PC-3 (cell line): ENCODE data around the gene IRX1. TPM values are rescaled to one million over a fixed set of nuclear protein-coding genes. Genes with fewer than 3 reads are reported as not detected.

ENCODE experiments used
- ATAC-seq: fragments of 200-7000 bp; cut with Tn5 transposase; 2 replicates; pipeline ENCODE4 v1.9.1; 2020; ENCODE audit warnings: mild to moderate bottlenecking, moderate library complexity
- BruUV-seq: library from RNA; stranded (reverse); fragments of 400-500 nt; replicated peaks from 2 replicates; lab custom pipeline; 2021; lab: Mats Ljungman, UMichigan
- CTCF ChIA-PET: fragments of 300-600 bp; sonication (Branson Sonifier 250); formaldehyde crosslinking; loops from one replicate; lab custom pipeline; 2022; ENCODE audit warnings: antibody characterized with exemption; lab: Charles Lee
- POLR2A ChIA-PET: fragments of 300-600 bp; sonication (Branson Sonifier 250); formaldehyde crosslinking; loops from one replicate; lab custom pipeline; 2022; ENCODE audit warnings: antibody characterized with exemption; ENCODE audit not compliant: unreplicated experiment; lab: Charles Lee
- DNase-seq: peaks from one replicate; pipeline ENCODE4 v3.0.0-alpha.2; 2015
- H2AFZ ChIP-seq: fragments of 300-600 bp; sonication (generic); 2 replicates; pipeline ENCODE4 v1.6.0; 2016; ENCODE audit warnings: antibody characterized with exemption, low read length
- H3F3A ChIP-seq: fragments of 300-600 bp; sonication (generic); one replicate; pipeline ENCODE4 v1.6.0; 2017; ENCODE audit warnings: antibody characterized with exemption, low read length, control low read depth, mild to moderate bottlenecking; ENCODE audit not compliant: unreplicated experiment
- H3K27ac ChIP-seq: fragments of 300-600 bp; sonication (generic); 2 replicates; pipeline ENCODE4 v1.5.1; 2016; ENCODE audit warnings: mild to moderate bottlenecking, low read length
- H3K27me3 ChIP-seq: fragments of 300-600 bp; sonication (generic); 2 replicates; pipeline ENCODE4 v1.6.1; 2016; ENCODE audit warnings: low read length, mixed read lengths
- H3K36me3 ChIP-seq: fragments of 300-600 bp; sonication (generic); 2 replicates; pipeline ENCODE4 v1.6.1; 2016; ENCODE audit warnings: low read depth, mixed run types, low read length, mixed read lengths
- H3K4me1 ChIP-seq: fragments of 300-600 bp; sonication (generic); 2 replicates; pipeline ENCODE4 v1.5.1; 2016; ENCODE audit warnings: low read length; ENCODE audit not compliant: insufficient read depth
- H3K4me2 ChIP-seq: fragments of 300-600 bp; sonication (generic); 2 replicates; pipeline ENCODE4 v1.6.0; 2016; ENCODE audit warnings: low read length
- H3K4me3 ChIP-seq: fragments of 300-600 bp; sonication (generic); 2 replicates; pipeline ENCODE4 v1.5.1; 2016; ENCODE audit warnings: mild to moderate bottlenecking, low read length, mixed read lengths
- H3K79me2 ChIP-seq: fragments of 300-600 bp; sonication (generic); 2 replicates; pipeline ENCODE4 v1.6.1; 2017; ENCODE audit warnings: low read length, mixed read lengths
- H3K9ac ChIP-seq: fragments of 300-600 bp; sonication (generic); 2 replicates; pipeline ENCODE4 v1.6.0; 2016; ENCODE audit warnings: mild to moderate bottlenecking, low read length
- H3K9me2 ChIP-seq: fragments of 300-600 bp; sonication (generic); replicated peaks from 2 replicates; pipeline ENCODE4 v1.6.1; 2016; ENCODE audit warnings: mixed run types, low read length, mixed read lengths
- H3K9me3 ChIP-seq: fragments of 300-600 bp; sonication (generic); 2 replicates; pipeline ENCODE4 v1.6.1; 2016; ENCODE audit warnings: low read length, mixed read lengths
- H4K20me1 ChIP-seq: fragments of 300-600 bp; sonication (generic); 2 replicates; pipeline ENCODE4 v1.6.1; 2016; ENCODE audit warnings: low read length, mixed read lengths
- CTCF ChIP-seq: fragments of 300-600 bp; sonication (generic); conservative IDR thresholded peaks from 2 replicates; pipeline ENCODE4 v1.5.1; 2017; ENCODE audit warnings: antibody characterized with exemption, low read depth, mild to moderate bottlenecking, low read length
- EZH2 ChIP-seq: fragments of 300-600 bp; sonication (generic); IDR thresholded peaks from one replicate; pipeline ENCODE4 v1.6.1; 2017; ENCODE audit warnings: antibody characterized with exemption, mild to moderate bottlenecking, low read length; ENCODE audit not compliant: unreplicated experiment
- EZH2phosphoT487 ChIP-seq: fragments of 300-600 bp; sonication (generic); IDR thresholded peaks from 2 replicates; pipeline ENCODE4 v1.6.1; 2018; ENCODE audit warnings: mild to moderate bottlenecking, antibody characterized with exemption, low read length, borderline replicate concordance
- intact Hi-C: fragments of 100-400 bp; cut with micrococcal nuclease; formaldehyde crosslinking; loops from 2 replicates; pipeline ENCODE4 v1.9.0; 2023
- total RNA-seq: library from RNA; depleted of rRNA; stranded (reverse); fragments of >200 nt; gene quantifications from 2 replicates; pipeline ENCODE4 v1.2.3, GENCODE V29; 2014

Gene IRX1
- total RNA-seq, 1 experiment from 2014 or later, result not detected

DNA sequence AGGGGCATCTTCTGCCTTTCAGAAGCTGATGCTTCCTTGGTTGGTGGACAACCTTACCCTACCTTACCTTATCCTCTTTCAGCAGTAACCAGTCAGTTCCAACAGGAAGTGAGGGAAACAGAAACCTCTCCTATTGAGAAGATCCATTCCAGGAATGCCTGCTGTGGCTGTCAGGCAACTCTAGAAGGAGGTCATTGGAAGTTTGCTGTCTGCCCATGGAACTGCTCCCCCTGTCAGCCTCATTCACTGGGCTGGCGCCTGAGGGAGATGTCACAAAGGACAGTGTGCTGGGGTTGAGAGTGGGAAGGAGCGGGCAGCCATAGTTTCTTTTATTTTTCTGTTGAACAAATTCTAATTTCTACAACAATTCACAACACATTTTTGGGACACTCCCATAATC is 54.7 kb downstream of the IRX1 start:
- H3K9ac ChIP-seq, result no peak overlapping the region
- intact Hi-C loops, result no loop called here

DNA sequence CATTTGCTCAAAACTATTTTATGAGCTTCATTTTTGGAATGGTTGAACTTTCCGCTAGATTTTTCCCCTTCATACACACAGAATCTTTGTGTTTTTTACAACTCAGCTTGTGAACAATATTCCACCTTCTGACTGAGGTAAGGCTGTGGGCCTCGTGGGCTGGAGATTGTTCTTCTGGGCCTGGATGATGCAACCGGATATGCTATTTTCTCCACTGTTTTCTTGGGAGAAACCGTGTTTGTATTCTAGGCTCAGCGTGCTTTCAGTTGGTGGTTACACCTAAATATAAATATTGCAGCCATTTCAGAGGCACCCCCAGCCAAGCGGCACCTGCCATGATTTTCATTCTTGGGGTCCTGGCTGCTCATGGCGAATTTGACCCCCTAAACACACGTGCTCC is 55.2 kb downstream of the IRX1 start:
- Histone ChIP-seq H3K9ac (no peak overlapping the region), H3K9me2 (no peaks in the 10 kb centered on the region), H3K27me3 (no peaks in the 10 kb centered on the region), H3K36me3 (no peaks in the 10 kb centered on the region), H3K4me1 (no peaks in the 10 kb centered on the region), H3K79me2 (no peaks in the 10 kb centered on the region), H4K20me1 (no peaks in the 10 kb centered on the region), H3F3A (no peaks in the 10 kb centered on the region), H3K4me2 (no peak overlapping the region), H2AFZ (no peak overlapping the region), H3K9me3 (no peaks in the 10 kb centered on the region), H3K4me3 (no peak overlapping the region), H3K27ac (no peak overlapping the region)
- TF ChIP-seq EZH2phosphoT487 (no peak), EZH2 (no peak), CTCF (no peak)
- no TSS peak for BruUV-seq
- POLR2A ChIA-PET, result no interaction called here
- CTCF ChIA-PET, result no interaction called here
- DNase-seq, result no peak
- no peak for ATAC-seq
- intact Hi-C loops, result no loop called here

More for the DNA sequence above, 54.7 kb downstream of the IRX1 start:
- Histone ChIP-seq H2AFZ (no peak overlapping the region), H3K9me2 (no peaks in the 10 kb centered on the region), H4K20me1 (no peaks in the 10 kb centered on the region), H3K79me2 (no peaks in the 10 kb centered on the region), H3K36me3 (no peaks in the 10 kb centered on the region), H3K27me3 (no peaks in the 10 kb centered on the region), H3K4me2 (no peak overlapping the region), H3K27ac (no peak overlapping the region), H3K4me3 (no peak overlapping the region), H3K4me1 (no peaks in the 10 kb centered on the region), H3F3A (no peaks in the 10 kb centered on the region), H3K9me3 (no peaks in the 10 kb centered on the region)
- ChIA-PET POLR2A (no interaction called here), CTCF (no interaction called here)
- BruUV-seq, result no TSS peak
- TF ChIP-seq EZH2phosphoT487 (no peak), CTCF (no peak), EZH2 (no peak)
- no peak for ATAC-seq
- no peak for DNase-seq
